Upper lobe of left lung (tissue), 4 donors: ENCODE data around the gene LILRB5.
"Not testable (repeated sequence)": the region's sequence is repeated elsewhere in the genome, so short reads cannot be mapped to it uniquely, and the experiment has no call there.

Experiments
- EP300 ChIP-seq, 4 donors: sonication (generic); formaldehyde crosslinking; IDR thresholded peaks; one replicate each; pipeline ENCODE4 v1.5.1; 2017; ENCODE audit warnings: antibody characterized with exemption in 4 of 4, control low read depth in 2 of 4
- POLR2A ChIP-seq, 4 donors: fragments of 450-650 bp; IDR thresholded peaks; one replicate each; pipeline ENCODE4 v1.5.1; 2016 to 2017; ENCODE audit warnings: antibody characterized with exemption in 4 of 4, mild to moderate bottlenecking in 2 of 4
- TF ChIP-seq, protein P1 (sequence below), 6 experiments: fragments of 450-650 bp in 4 of 6; fragments of 200-600 bp in 2 of 6; sonication (generic) in 2 of 6; IDR thresholded peaks; one replicate each; pipeline ENCODE4 v1.5.1; 2016 to 2019; ENCODE audit warnings: antibody characterized with exemption in 6 of 6

DNA sequence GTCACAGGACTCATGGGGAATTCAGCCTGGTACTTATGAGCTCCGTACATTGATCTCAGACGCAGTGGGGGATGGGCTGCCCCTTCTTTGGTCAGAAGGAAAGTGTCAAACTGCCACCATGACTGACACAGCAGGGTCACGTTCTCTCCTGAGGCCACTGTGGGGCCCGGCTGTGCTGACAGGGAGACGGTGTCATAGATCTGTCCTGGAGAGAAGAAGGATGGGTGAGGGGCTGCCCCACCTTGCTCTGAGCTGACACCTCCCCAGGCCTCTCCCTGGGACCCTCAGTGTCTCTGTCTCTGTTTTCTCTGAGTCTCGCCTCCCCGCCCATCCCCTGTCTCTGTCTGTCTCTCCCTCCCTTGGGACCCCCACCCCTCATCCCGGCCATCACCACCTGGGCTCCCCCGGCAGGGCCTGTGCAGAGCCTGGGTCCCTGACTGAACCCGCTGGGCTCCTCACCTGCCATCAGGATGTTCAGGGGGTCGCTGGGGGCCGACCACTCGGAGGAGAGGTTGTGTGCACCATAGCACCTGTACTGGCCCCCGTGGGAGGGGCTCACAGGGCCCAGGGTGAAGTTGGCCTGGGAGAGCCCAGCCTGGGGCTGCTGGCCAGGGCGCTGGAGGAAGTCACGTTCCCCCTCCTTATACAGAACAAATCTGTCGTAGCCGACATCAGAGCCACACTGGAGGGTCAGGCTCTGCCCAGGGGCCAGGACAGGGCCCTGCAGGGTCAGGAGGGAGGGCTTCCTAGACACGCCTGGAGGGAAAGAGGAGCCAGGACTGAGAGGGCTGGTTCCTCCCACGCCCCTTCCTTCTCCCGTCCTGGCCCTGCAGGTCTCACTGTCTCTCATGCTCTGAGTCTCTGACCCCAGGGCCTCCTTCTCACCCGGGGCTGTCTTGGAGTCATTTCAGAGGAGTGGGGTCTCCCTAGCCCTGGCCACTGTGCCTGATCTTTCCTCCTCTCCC is 16.4 kb downstream of the LILRB5 start:
- TF ChIP-seq, protein P1, sequence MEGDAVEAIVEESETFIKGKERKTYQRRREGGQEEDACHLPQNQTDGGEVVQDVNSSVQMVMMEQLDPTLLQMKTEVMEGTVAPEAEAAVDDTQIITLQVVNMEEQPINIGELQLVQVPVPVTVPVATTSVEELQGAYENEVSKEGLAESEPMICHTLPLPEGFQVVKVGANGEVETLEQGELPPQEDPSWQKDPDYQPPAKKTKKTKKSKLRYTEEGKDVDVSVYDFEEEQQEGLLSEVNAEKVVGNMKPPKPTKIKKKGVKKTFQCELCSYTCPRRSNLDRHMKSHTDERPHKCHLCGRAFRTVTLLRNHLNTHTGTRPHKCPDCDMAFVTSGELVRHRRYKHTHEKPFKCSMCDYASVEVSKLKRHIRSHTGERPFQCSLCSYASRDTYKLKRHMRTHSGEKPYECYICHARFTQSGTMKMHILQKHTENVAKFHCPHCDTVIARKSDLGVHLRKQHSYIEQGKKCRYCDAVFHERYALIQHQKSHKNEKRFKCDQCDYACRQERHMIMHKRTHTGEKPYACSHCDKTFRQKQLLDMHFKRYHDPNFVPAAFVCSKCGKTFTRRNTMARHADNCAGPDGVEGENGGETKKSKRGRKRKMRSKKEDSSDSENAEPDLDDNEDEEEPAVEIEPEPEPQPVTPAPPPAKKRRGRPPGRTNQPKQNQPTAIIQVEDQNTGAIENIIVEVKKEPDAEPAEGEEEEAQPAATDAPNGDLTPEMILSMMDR (IDR thresholded peaks at IDR 0.05): not testable (repeated sequence)
- TF ChIP-seq POLR2A, EP300 (IDR thresholded peaks at IDR 0.05): not testable (repeated sequence)
